Stomach (tissue), 9 donors: Measurements from ENCODE around the gene INS. TPM values are rescaled to one million over a fixed set of nuclear protein-coding genes. Genes with fewer than 3 reads are reported as not detected.

ENCODE experiments used
- DNase-seq, 2 donors: peaks; one replicate each; pipeline versions ENCODE4 v3.0.0 to v3.0.0-alpha.2; 2013 to 2019
- H3K27ac ChIP-seq, 5 donors: fragments of 200-600 bp in 4 of 5; sonication (generic) in 4 of 5; one replicate each; pipeline ENCODE4 v1.5.1; 2013 to 2019; ENCODE audit warnings: mild to moderate bottlenecking in 1 of 5, moderate library complexity in 1 of 5
- H3K27me3 ChIP-seq, 3 donors: fragments of 200-600 bp; sonication (generic); one replicate each; pipeline ENCODE4 v1.5.1; 2017 to 2019; ENCODE audit warnings: mixed run types in 1 of 3
- H3K36me3 ChIP-seq, 4 donors: fragments of 200-600 bp; sonication (generic); 1 replicate in 3 of 4; 2 replicates in 1 of 4; pipeline ENCODE4 v1.5.1; 2016 to 2019
- H3K4me1 ChIP-seq, 4 donors: fragments of 200-600 bp; sonication (generic); one replicate each; pipeline ENCODE4 v1.5.1; 2016 to 2019
- H3K4me3 ChIP-seq, 4 donors: fragments of 200-600 bp; sonication (generic) in 3 of 4; one replicate each; pipeline ENCODE4 v1.5.1; 2016 to 2019; ENCODE audit warnings: mild to moderate bottlenecking in 1 of 4
- H3K9me3 ChIP-seq, 4 donors: fragments of 200-600 bp; sonication (generic); one replicate each; pipeline ENCODE4 v1.5.1; 2016 to 2019
- EP300 ChIP-seq: sonication (generic); formaldehyde crosslinking; IDR thresholded peaks from one replicate; pipeline ENCODE4 v1.6.1; 2017; ENCODE audit warnings: antibody characterized with exemption
- POLR2A ChIP-seq, 4 donors: fragments of 450-650 bp; IDR thresholded peaks; one replicate each; pipeline ENCODE4 v1.6.1; 2016; ENCODE audit warnings: antibody characterized with exemption in 4 of 4, control low read depth in 2 of 4, mild to moderate bottlenecking in 1 of 4, moderate library complexity in 1 of 4
- POLR2AphosphoS5 ChIP-seq, 3 donors: sonication (generic); formaldehyde crosslinking; IDR thresholded peaks; one replicate each; pipeline ENCODE4 v1.6.1; 2016; ENCODE audit warnings: antibody characterized with exemption in 3 of 3
- WGBS, 5 donors: extraction: QIAGEN DNeasy Blood & Tissue Kit in 3 of 5; methylation state at CpG; one replicate each; pipeline versions ENCODE4 v1.1.5 to v1.1.7; 2013 to 2018; 5-methylcytosine and 5-hydroxymethylcytosine counted together
- intact Hi-C: fragments of 100-400 bp; cut with DNase I; formaldehyde crosslinking; loops from one replicate; pipeline ENCODE4 v1.15.1; 2023; ENCODE audit warnings: low total_unique reads
- polyA plus RNA-seq, 3 donors: library from polyadenylated mRNA; stranded (reverse); fragments of 200-250 nt; gene quantifications; one replicate each; pipeline ENCODE4 v1.2.3, GENCODE V29; 2013
- total RNA-seq, 5 donors: library from RNA; depleted of rRNA; stranded (reverse); fragments of >200 nt; gene quantifications; one replicate each; pipeline versions ENCODE4 v1.1.0 to v1.2.3, GENCODE V29; 2014 to 2016
- TF ChIP-seq, protein P1 (sequence below), 7 experiments: fragments of 450-650 bp in 4 of 7; fragments of 200-600 bp in 3 of 7; sonication (generic) in 3 of 7; IDR thresholded peaks; one replicate each; pipeline ENCODE4 v1.5.1; 2016 to 2019; ENCODE audit warnings: antibody characterized with exemption in 7 of 7, control low read depth in 2 of 7, mild to moderate bottlenecking in 1 of 7
- donor health status: healthy with polysubstance abuse.
- donor health status: Bipolar disorder and iron deficiency.
- donor health status: healthy.

The INS gene
- total and polyA plus RNA-seq, 8 donors, result 7.2 to 37.6 TPM; not detected in 6

DNA sequence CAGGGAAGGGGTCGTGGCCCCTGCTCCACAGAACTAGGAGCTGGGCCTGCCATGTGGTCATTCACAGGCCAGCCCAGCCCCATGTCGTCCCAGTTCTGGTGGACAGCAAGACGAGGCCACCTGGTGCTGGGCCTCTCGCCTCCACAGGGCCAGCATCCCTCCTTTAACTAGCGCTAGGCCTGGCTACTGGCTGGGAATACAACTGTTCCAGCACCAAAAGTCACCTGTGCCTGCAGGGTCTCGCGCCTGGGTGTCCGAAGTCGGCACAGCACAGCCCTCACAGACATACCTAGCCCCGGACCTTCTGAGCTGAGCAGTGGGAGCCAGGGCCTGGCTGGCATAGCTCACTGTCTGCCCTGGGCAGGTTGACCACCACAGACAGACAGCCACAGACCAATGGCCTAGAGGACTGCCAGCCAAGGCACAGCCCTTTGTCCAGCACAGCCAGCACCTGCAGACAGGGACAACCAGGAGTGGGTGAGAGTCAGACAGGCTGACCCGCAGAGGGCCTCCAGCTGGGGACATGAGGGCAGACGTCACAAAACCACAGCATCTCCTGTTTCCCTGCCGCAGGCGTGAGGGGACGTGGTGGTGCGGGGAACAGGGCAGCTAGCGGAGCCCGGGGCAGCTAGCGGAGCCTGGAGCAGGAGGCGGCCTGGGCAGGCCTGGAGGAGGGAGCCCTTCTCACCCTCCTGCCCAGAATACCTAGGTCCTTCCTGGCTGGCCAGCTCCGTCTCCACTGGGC lies 37.8 kb upstream of the INS start:
- Histone ChIP-seq H3K9me3 (no peaks in the 10 kb centered on the region), H3K4me3 (no peak overlapping the region), H3K27ac (no peak overlapping the region), H3K36me3 (no peaks in the 10 kb centered on the region), H3K4me1 (peaks cover 14 to 23% (median 23%) of the 10 kb centered on the region in 4 donors), H3K27me3 (peaks cover 0 to 20% (median 4%) of the 10 kb centered on the region in 3 donors)
- DNase-seq, result no peak
- TF ChIP-seq, protein P1, sequence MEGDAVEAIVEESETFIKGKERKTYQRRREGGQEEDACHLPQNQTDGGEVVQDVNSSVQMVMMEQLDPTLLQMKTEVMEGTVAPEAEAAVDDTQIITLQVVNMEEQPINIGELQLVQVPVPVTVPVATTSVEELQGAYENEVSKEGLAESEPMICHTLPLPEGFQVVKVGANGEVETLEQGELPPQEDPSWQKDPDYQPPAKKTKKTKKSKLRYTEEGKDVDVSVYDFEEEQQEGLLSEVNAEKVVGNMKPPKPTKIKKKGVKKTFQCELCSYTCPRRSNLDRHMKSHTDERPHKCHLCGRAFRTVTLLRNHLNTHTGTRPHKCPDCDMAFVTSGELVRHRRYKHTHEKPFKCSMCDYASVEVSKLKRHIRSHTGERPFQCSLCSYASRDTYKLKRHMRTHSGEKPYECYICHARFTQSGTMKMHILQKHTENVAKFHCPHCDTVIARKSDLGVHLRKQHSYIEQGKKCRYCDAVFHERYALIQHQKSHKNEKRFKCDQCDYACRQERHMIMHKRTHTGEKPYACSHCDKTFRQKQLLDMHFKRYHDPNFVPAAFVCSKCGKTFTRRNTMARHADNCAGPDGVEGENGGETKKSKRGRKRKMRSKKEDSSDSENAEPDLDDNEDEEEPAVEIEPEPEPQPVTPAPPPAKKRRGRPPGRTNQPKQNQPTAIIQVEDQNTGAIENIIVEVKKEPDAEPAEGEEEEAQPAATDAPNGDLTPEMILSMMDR (IDR thresholded peaks at IDR 0.05), result no peak
- TF ChIP-seq POLR2AphosphoS5 (IDR thresholded peaks at IDR 0.05), result no peak
- intact Hi-C loops, result loop anchor here (5.0 kb wide), 2 partner anchors 99 to 209 kb away; no protein-coding TSS in a partner anchor
- 74 to 85% (median 81%) methylated on average over 10 to 21 of the region's 21 CpGs for WGBS, 5 donors

DNA sequence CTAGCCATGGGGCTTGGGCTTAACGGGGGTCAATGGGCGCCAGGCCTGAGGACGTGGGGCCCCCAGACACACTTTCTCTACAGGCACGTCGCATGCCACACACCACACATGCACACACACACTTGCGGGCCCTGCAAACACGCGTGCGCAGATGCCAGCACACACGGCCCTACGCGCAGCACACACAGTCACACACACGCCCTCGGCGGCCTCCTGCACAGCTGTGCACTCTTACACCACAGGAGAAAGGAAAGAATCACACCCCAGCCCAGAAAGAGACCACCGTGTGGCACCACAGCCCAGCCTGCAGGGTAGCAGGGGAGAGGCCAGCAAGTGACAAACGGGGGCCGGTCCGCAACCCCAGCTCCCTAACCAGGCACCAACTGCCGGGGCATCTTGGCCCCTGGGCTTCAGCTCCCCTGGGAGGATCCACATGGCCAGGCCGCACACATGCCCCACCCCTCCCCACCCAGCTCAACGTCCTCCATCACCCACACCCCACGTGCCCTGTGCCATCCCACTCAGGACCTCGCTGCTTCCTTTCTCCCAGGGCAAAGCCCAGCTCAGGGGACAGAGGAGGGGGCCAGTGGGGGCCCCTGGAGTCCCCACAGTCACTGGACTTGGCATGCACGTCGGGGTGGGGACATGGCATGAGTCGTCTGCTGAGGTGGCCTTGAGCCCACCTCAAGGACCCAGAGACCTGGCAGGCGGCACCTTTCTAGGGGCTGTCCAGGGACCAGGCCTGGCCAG lies 36.9 kb upstream of the INS start:
- 83 to 89% (median 85%) methylated on average over 20 to 28 of the region's 28 CpGs for WGBS, 5 donors
- intact Hi-C loops, result loop anchor here (5.0 kb wide), 2 partner anchors 99 to 209 kb away; no protein-coding TSS in a partner anchor
- Histone ChIP-seq H3K9me3 (no peaks in the 10 kb centered on the region), H3K36me3 (no peaks in the 10 kb centered on the region), H3K4me1 (peaks cover 12 to 25% (median 21%) of the 10 kb centered on the region in 4 donors), H3K4me3 (no peak overlapping the region), H3K27ac (no peak overlapping the region), H3K27me3 (peaks cover 0 to 28% (median 4%) of the 10 kb centered on the region in 3 donors)
- no peak for DNase-seq
- TF ChIP-seq EP300 (no peak), POLR2A (IDR thresholded peaks at IDR 0.05) (no peak), POLR2AphosphoS5 (IDR thresholded peaks at IDR 0.05) (no peak)
- TF ChIP-seq, protein P1 (IDR thresholded peaks at IDR 0.05), result no peak

DNA sequence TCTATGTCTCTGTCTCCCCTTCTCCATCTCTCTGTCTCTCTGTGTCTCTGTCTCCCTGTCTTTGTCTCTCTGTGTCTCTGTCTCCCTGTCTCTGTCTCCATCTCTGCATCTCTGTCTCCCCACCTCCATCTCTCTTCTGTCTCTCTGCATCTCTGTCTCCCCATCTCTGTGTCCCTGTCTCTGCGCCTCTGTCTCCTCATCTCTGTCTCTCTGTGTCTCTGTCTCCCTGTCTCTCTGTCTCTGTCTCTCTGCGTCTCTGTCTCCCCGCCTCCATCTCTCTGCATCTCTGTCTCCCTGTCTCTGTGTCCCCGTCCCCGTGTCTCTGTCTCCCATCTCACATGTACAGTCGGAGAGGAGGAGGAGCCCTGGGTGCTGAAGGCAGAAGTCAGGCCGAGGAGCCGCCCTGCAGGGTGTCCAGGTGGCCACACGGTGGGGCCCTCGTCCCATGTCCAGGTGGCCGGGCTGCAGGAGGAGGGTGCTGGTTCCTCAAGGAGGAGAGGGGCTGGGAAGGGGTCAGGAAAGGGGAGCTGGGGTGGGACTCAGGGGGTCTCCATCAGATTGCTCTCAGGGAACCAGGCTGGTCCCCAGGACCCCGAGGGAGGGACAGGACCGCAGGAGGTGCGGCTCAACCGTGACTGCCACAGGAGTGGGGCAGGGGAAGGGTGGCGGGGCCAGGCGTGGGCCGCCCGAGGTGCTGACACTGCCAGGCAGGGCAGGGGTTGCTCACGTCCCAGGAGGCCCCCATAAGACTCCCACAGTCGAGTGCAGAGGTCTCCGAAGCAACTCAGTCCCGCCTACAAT lies 36.2 kb upstream of the INS start:
- WGBS, 5 donors, result 29 to 34% (median 30%) methylated on average over 21 to 23 of the region's 23 CpGs

More for the DNA sequence above, 36.2 kb upstream of the INS start:
- no peaks in the 10 kb centered on the region for H3K36me3 ChIP-seq
- no peak overlapping the region for H3K4me3 ChIP-seq
- H3K27ac ChIP-seq, result no peak overlapping the region
- no peak for TF ChIP-seq EP300
- TF ChIP-seq, protein P1 (IDR thresholded peaks at IDR 0.05), result peak in 5 of 7 experiments; percentile 90 to 96 (median 93)
- no peak for TF ChIP-seq POLR2AphosphoS5 (IDR thresholded peaks at IDR 0.05)
- no peak for TF ChIP-seq POLR2A (IDR thresholded peaks at IDR 0.05)
- peaks cover 0 to 36% (median 4%) of the 10 kb centered on the region in 3 donors for H3K27me3 ChIP-seq
- intact Hi-C loops, result loop anchor here (5.0 kb wide), 2 partner anchors 100 to 210 kb away; no protein-coding TSS in a partner anchor
- DNase-seq, result peak; percentile 87 to 92
- H3K9me3 ChIP-seq, result no peaks in the 10 kb centered on the region
- H3K4me1 ChIP-seq, result peaks cover 4 to 18% (median 15%) of the 10 kb centered on the region in 4 donors
